GM23338 (cell line): ENCODE measurements around the gene WBP1. TPM values are rescaled to one million over a fixed set of nuclear protein-coding genes. Genes with fewer than 3 reads are reported as not detected.

ENCODE experiments used
- ATAC-seq: fragments of 200-7000 bp; cut with Tn5 transposase; 3 replicates; pipeline ENCODE4 v1.9.1; 2020
- DNase-seq: peaks from one replicate; pipeline ENCODE4 v3.0.0-alpha.2; 2015; ENCODE audit warnings: low spot score
- H2AFZ ChIP-seq: fragments of 200-600 bp; sonication (generic); 2 replicates; pipeline ENCODE4 v1.8.0; 2016; ENCODE audit warnings: antibody characterized with exemption, mild to moderate bottlenecking, moderate library complexity
- H3F3A ChIP-seq: fragments of 200-600 bp; sonication (generic); replicated peaks from 2 replicates; pipeline ENCODE4 v1.8.0; 2017; ENCODE audit warnings: antibody characterized with exemption, mixed run types, low read depth
- H3K27ac ChIP-seq: fragments of 200-600 bp; sonication (generic); 2 replicates; pipeline ENCODE4 v1.6.1; 2016; ENCODE audit warnings: low read depth
- H3K27me3 ChIP-seq: fragments of 200-600 bp; sonication (generic); 2 replicates; pipeline ENCODE4 v1.8.0; 2016; ENCODE audit warnings: mild to moderate bottlenecking, mixed run types, moderate library complexity; ENCODE audit not compliant: insufficient read depth
- H3K36me3 ChIP-seq: fragments of 200-600 bp; sonication (generic); 2 replicates; pipeline ENCODE4 v1.8.0; 2016; ENCODE audit warnings: mild to moderate bottlenecking; ENCODE audit not compliant: insufficient read depth
- H3K4me1 ChIP-seq: fragments of 200-600 bp; sonication (generic); 2 replicates; pipeline ENCODE4 v1.8.0; 2016; ENCODE audit warnings: mild to moderate bottlenecking, moderate library complexity; ENCODE audit not compliant: insufficient read depth
- H3K4me2 ChIP-seq: fragments of 200-600 bp; sonication (generic); 2 replicates; pipeline ENCODE4 v1.7.1; 2017; ENCODE audit warnings: mixed run types
- H3K4me3 ChIP-seq: fragments of 200-600 bp; sonication (generic); 2 replicates; pipeline ENCODE4 v1.6.1; 2016; ENCODE audit warnings: mixed run types
- H3K79me2 ChIP-seq: fragments of 200-600 bp; sonication (generic); replicated peaks from 2 replicates; pipeline ENCODE4 v1.8.0; 2017; ENCODE audit warnings: mild to moderate bottlenecking; ENCODE audit not compliant: insufficient read depth
- H3K9me2 ChIP-seq: fragments of 200-600 bp; sonication (generic); 2 replicates; pipeline ENCODE4 v1.8.0; 2017; ENCODE audit not compliant: insufficient read depth
- H4K20me1 ChIP-seq: fragments of 200-600 bp; sonication (generic); replicated peaks from 2 replicates; pipeline ENCODE4 v1.8.0; 2017; ENCODE audit warnings: mild to moderate bottlenecking; ENCODE audit not compliant: insufficient read depth
- H3K27ac Mint-ChIP-seq: 2 replicates; pipeline ENCODE4 v1.8.0; 2020; ENCODE audit warnings: inconsistent platforms, mild to moderate bottlenecking, moderate library complexity, mixed read lengths
- H3K27me3 Mint-ChIP-seq: 3 replicates; pipeline ENCODE4 v1.8.0; 2022; ENCODE audit warnings: low read depth, mild to moderate bottlenecking, moderate library complexity, mixed read lengths, inconsistent platforms; ENCODE audit not compliant: insufficient read depth, poor library complexity
- H3K36me3 Mint-ChIP-seq: 3 replicates; pipeline ENCODE4 v1.8.0; 2021; ENCODE audit warnings: low read depth, mild to moderate bottlenecking, inconsistent platforms, moderate library complexity, mixed read lengths
- H3K4me1 Mint-ChIP-seq: 3 replicates; pipeline ENCODE4 v1.8.0; 2020; ENCODE audit warnings: mild to moderate bottlenecking, inconsistent platforms, mixed read lengths
- H3K4me3 Mint-ChIP-seq: 3 replicates; pipeline ENCODE4 v1.8.0; 2021; ENCODE audit warnings: moderate library complexity, mild to moderate bottlenecking, inconsistent platforms, mixed read lengths
- H3K9me3 Mint-ChIP-seq: 3 replicates; pipeline ENCODE4 v1.8.0; 2020; ENCODE audit warnings: moderate library complexity, mild to moderate bottlenecking, inconsistent platforms, mixed read lengths
- ETS1 ChIP-seq: IDR thresholded peaks from 2 replicates; pipeline ENCODE4 v1.6.1; 2016; ENCODE audit warnings: antibody characterized with exemption
- NANOG ChIP-seq: IDR thresholded peaks from 2 replicates; pipeline ENCODE4 v1.6.1; 2016; ENCODE audit warnings: antibody characterized with exemption, borderline replicate concordance
- POLR2AphosphoS5 ChIP-seq: IDR thresholded peaks from 2 replicates; pipeline ENCODE4 v1.6.1; 2016; ENCODE audit warnings: antibody characterized with exemption, low read depth
- ZNF114 ChIP-seq: fragments of 250-450 bp; sonication (Bioruptor Pico); IDR thresholded peaks from 2 replicates; pipeline ENCODE4 v1.5.0; 2020; ENCODE audit warnings: mild to moderate bottlenecking, moderate library complexity
- ZNF462 ChIP-seq: fragments of 250-450 bp; sonication (Bioruptor Pico); IDR thresholded peaks from 2 replicates; pipeline ENCODE4 v1.5.0; 2020; ENCODE audit warnings: mild to moderate bottlenecking, moderate library complexity
- polyA plus RNA-seq: library from polyadenylated mRNA; unstranded; fragments of >200 nt; fragmentation: Nextera tagmentation; extraction: Ambion mirVana; gene quantifications from 2 replicates; pipeline ENCODE4 v1.2.1, GENCODE V29; 2016
- total RNA-seq: library from RNA; depleted of rRNA; stranded (reverse); fragments of >200 nt; shearing (Covaris generic); gene quantifications from 2 replicates; pipeline ENCODE4 v1.2.3, GENCODE V29; 2014

Gene WBP1
- total and polyA plus RNA-seq, 2 experiments from 2014 or later: 53.0 to 64.4 TPM

GRCh38 chr2:74424139-74424992, 33.9 kb upstream of the WBP1 start:
- no peak overlapping the region; the same call in 2 of the 3 replicates for H3K4me3 Mint-ChIP-seq
- peaks cover 15% of the 10 kb centered on the region for H3K27me3 ChIP-seq
- no peak for DNase-seq
- TF ChIP-seq POLR2AphosphoS5 (peak; percentile 48; the same call in 1 of the 2 replicates), NANOG (no peak)
- no peaks in the 10 kb centered on the region for H3K4me1 ChIP-seq
- H3K4me3 ChIP-seq: no peak overlapping the region
- peaks cover 10% of the 10 kb centered on the region for H3K4me1 Mint-ChIP-seq
- H3K36me3 ChIP-seq: peaks cover 5% of the 10 kb centered on the region; the same call in 1 of the 2 replicates
- H3F3A ChIP-seq: peaks cover 13% of the 10 kb centered on the region; the same call in 1 of the 2 replicates
- no peak overlapping the region for H2AFZ ChIP-seq
- no peaks in the 10 kb centered on the region for H3K9me3 Mint-ChIP-seq
- H3K79me2 ChIP-seq: no peaks in the 10 kb centered on the region
- H3K27ac Mint-ChIP-seq: no peak overlapping the region
- H3K4me2 ChIP-seq: no peak overlapping the region
- no peak overlapping the region for H3K27ac ChIP-seq
- no peak for ATAC-seq
- H3K9me2 ChIP-seq: no peaks in the 10 kb centered on the region
- H3K27me3 Mint-ChIP-seq: peaks cover 39% of the 10 kb centered on the region
- peaks cover 43% of the 10 kb centered on the region for H3K36me3 Mint-ChIP-seq
- peaks cover 5% of the 10 kb centered on the region; the same call in 1 of the 2 replicates for H4K20me1 ChIP-seq

- DNase-seq (no peak), ATAC-seq (no peak)
- 0 out of 2 replicates have a peak overlapping the region, but pooled peaks have one; percentile 32 for H3K27ac ChIP-seq
- H3K79me2 ChIP-seq: no peaks in the 10 kb centered on the region
- H4K20me1 ChIP-seq: peaks cover 5% of the 10 kb centered on the region; the same call in 1 of the 2 replicates
- H3K4me1 Mint-ChIP-seq: peaks cover 10% of the 10 kb centered on the region
- no peak overlapping the region for H3K4me2 ChIP-seq
- H3K36me3 Mint-ChIP-seq: peaks cover 49% of the 10 kb centered on the region
- no peak overlapping the region for H3K27ac Mint-ChIP-seq
- H3K4me3 ChIP-seq: no peak overlapping the region
- peaks cover 39% of the 10 kb centered on the region for H3K27me3 Mint-ChIP-seq
- H2AFZ ChIP-seq: no peak overlapping the region
- TF ChIP-seq POLR2AphosphoS5 (peak; percentile 38), NANOG (no peak)
- H3K4me3 Mint-ChIP-seq: no peak overlapping the region
- no peaks in the 10 kb centered on the region for H3K9me2 ChIP-seq
- peaks cover 13% of the 10 kb centered on the region for H3K27me3 ChIP-seq
- H3K9me3 Mint-ChIP-seq: no peaks in the 10 kb centered on the region
- peaks cover 8% of the 10 kb centered on the region; the same call in 1 of the 2 replicates for H3K36me3 ChIP-seq
- no peaks in the 10 kb centered on the region for H3K4me1 ChIP-seq
- H3F3A ChIP-seq: peaks cover 13% of the 10 kb centered on the region; the same call in 1 of the 2 replicates
Observed at GRCh38 chr2:74424995-74425406, 33.2 kb upstream of the WBP1 start.

DNA sequence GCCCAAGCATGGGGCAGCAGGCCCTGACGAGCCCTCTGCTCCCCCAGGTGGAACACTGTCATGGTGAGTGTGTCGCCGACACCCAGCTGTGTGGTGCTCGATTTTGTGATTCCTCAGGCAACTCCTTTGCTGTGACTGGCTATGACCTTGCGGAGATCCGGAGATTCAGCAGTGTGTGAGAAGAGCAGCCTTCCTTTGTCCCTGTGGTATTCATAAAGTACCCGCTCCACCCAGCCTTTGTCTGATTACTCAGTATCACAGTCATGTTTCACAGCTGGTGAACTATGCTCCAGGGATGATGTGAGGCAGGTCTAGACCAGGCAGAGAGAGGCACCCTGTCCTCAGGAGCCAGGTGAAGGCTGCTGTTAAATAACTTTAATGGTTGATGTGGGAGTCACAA, 32.7 kb upstream of the WBP1 start:
- H4K20me1 ChIP-seq: peaks cover 5% of the 10 kb centered on the region; the same call in 1 of the 2 replicates
- H3K9me3 Mint-ChIP-seq: no peaks in the 10 kb centered on the region
- H2AFZ ChIP-seq: no peak overlapping the region
- no peak overlapping the region for H3K4me2 ChIP-seq
- peaks cover 34% of the 10 kb centered on the region for H3K27me3 Mint-ChIP-seq
- ATAC-seq (no peak), DNase-seq (no peak)
- peaks cover 8% of the 10 kb centered on the region; the same call in 1 of the 2 replicates for H3K36me3 ChIP-seq
- H3K9me2 ChIP-seq: no peaks in the 10 kb centered on the region
- H3K27ac ChIP-seq: no peak overlapping the region
- H3K36me3 Mint-ChIP-seq: peaks cover 55% of the 10 kb centered on the region
- no peak overlapping the region for H3K4me3 ChIP-seq
- peaks cover 10% of the 10 kb centered on the region for H3K4me1 Mint-ChIP-seq
- peaks cover 13% of the 10 kb centered on the region; the same call in 1 of the 2 replicates for H3F3A ChIP-seq
- TF ChIP-seq ETS1 (no peak), ZNF462 (CRISPR knock-in tag) (no peak), ZNF114 (no peak)
- peak overlapping the region; percentile 33; the same call in 1 of the 2 replicates for H3K27ac Mint-ChIP-seq
- H3K4me1 ChIP-seq: no peaks in the 10 kb centered on the region
- peaks cover 8% of the 10 kb centered on the region for H3K27me3 ChIP-seq
- no peaks in the 10 kb centered on the region for H3K79me2 ChIP-seq
- H3K4me3 Mint-ChIP-seq: no peak overlapping the region
